HCT116 (cell line): ENCODE data around the gene TPSD1.

Source experiments
- JUND ChIP-seq: IDR thresholded peaks from 2 replicates; pipeline ENCODE4 v1.6.1; 2012
- RAD21 ChIP-seq: IDR thresholded peaks from 2 replicates; pipeline ENCODE4 v1.6.1; 2012; ENCODE audit warnings: low read depth, mild to moderate bottlenecking

DNA sequence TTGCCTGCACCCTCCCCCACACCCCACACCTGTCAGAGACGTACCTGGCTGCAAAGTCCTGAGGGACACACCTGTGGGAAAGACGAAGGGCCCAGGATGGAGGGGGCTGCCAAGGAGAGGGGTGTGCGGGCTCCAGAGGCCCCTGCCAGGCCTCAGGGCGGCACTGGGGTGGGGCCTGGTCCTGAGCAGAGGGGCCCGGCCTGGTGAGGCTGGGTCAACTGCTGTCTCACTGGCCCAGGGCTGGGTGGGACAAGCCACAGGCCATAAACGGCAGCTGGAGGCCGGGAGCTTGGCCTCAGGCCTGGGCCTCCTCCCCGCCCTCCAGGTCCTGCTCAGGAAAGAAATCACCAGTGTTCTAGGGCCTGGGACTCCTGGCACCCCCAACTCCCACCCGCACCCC, 31.3 kb upstream of the TPSD1 start:
- no peak for TF ChIP-seq RAD21
- no peak for TF ChIP-seq JUND
